Upper lobe of right lung (tissue), 1 donor: Measurements from ENCODE around the gene METTL5. TPM values are rescaled to one million over a fixed set of nuclear protein-coding genes. Genes with fewer than 3 reads are reported as not detected.

ENCODE experiments used
- ATAC-seq: fragments of 200-7000 bp; cut with Tn5 transposase; one replicate; pipeline ENCODE4 v1.9.1; 2020; ENCODE audit warnings: mild to moderate bottlenecking, moderate library complexity
- DNase-seq: peaks from one replicate; pipeline ENCODE4 v3.0.0-alpha.2; 2020
- H3K27ac ChIP-seq: fragments of 200-600 bp; one replicate; pipeline ENCODE4 v1.8.0; 2022
- H3K27me3 ChIP-seq: fragments of 200-600 bp; one replicate; pipeline ENCODE4 v1.8.0; 2022; ENCODE audit warnings: mild to moderate bottlenecking
- H3K36me3 ChIP-seq: fragments of 200-600 bp; one replicate; pipeline ENCODE4 v1.8.0; 2022
- H3K4me1 ChIP-seq: fragments of 200-600 bp; one replicate; pipeline ENCODE4 v1.8.0; 2022
- H3K4me3 ChIP-seq: fragments of 200-600 bp; one replicate; pipeline ENCODE4 v1.8.0; 2022; ENCODE audit warnings: mild to moderate bottlenecking
- H3K9me3 ChIP-seq: fragments of 200-600 bp; one replicate; pipeline ENCODE4 v1.8.0; 2022
- CTCF ChIP-seq: fragments of 200-600 bp; IDR thresholded peaks from one replicate; pipeline ENCODE4 v1.8.0; 2022; ENCODE audit warnings: antibody characterized with exemption
- intact Hi-C: fragments of 100-400 bp; cut with DNase I; formaldehyde crosslinking; loops from one replicate; pipeline ENCODE4 v1.11.0; 2022
- total RNA-seq: library from RNA; stranded (reverse); fragmentation: NEBNext Ultra II Directional; extraction: Animal tissue kit (Norgen Biotek cat#: 25700); gene quantifications from one replicate; pipeline ENCODE4 v1.2.1, GENCODE V29; 2021
- donor health status: DM: no; HTN: yes; CAD: no; lungs with severe emphysema.

Gene METTL5
- total RNA-seq, 1 donor from 2014 or later: 34.7 TPM

DNA sequence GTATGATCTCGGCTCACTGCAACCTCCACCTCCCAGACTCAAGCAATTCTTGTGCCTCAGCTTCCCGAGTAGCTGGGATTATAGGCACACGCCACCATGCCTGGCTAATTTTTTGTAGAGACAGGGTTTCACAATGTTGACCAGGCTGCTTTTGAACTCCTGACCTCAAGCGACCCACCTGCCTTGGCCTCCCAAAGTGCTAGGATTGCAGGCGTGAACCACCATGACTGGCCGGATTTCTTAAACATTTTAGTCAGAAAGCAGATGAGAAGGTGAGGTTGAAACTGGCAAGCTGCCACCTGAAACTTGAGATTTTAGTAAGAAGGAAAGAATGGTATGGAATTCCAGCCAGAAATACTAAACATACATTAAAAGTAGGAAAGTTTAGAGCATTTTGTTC lies 59.2 kb downstream of the METTL5 start:
- TF ChIP-seq CTCF: no peak
- Histone ChIP-seq H3K4me3 (no peak overlapping the region), H3K4me1 (peaks cover 7% of the 10 kb centered on the region), H3K27ac (no peak overlapping the region), H3K36me3 (no peaks in the 10 kb centered on the region), H3K27me3 (peaks cover 14% of the 10 kb centered on the region), H3K9me3 (no peaks in the 10 kb centered on the region)
- no peak for ATAC-seq
- intact Hi-C loops: no loop called here
- no peak for DNase-seq

DNA sequence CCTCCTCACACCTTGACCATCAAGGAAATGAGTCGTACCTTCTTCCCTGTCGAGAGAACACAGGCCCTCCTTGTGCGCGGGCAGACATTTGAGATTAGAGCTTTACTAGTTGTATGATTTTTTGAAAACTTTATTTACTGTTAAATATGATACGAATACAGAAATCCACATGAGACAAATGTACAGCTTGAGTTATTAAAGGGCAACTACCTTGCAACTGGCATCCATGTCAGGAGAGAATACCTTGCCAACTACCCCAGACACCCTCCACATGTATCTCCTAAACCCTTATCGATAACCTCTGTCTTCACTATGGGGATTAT lies 62.8 kb downstream of the METTL5 start:
- H3K27ac ChIP-seq: no peak overlapping the region
- no peaks in the 10 kb centered on the region for H3K36me3 ChIP-seq
- DNase-seq (no peak), ATAC-seq (no peak)
- H3K27me3 ChIP-seq: no peaks in the 10 kb centered on the region
- H3K4me1 ChIP-seq: no peaks in the 10 kb centered on the region
- H3K4me3 ChIP-seq: no peak overlapping the region
- no peak for TF ChIP-seq CTCF
- H3K9me3 ChIP-seq: no peaks in the 10 kb centered on the region
- intact Hi-C loops: no loop called here

Other genes with a start within 250 kb of the METTL5 start
- gene PPIG, start 240.6 kb downstream of the METTL5 start, total RNA-seq: 50.5 TPM
- not detected for gene CFAP210, start 130.5 kb downstream of the METTL5 start, total RNA-seq
- 5.5 TPM for gene PHOSPHO2, start 130.4 kb downstream of the METTL5 start, total RNA-seq
- gene KLHL23, start 91.1 kb downstream of the METTL5 start, total RNA-seq: 12.1 TPM
- gene SSB, start 26.0 kb downstream of the METTL5 start, total RNA-seq: 70.7 TPM
- gene UBR3, start 2.5 kb upstream of the METTL5 start, total RNA-seq: 42.8 TPM